EL (cell line): Measurements from ENCODE around the gene PTPN3.

Source experiments
- DNase-seq: peaks from one replicate; pipeline ENCODE4 v3.0.0-alpha.2; 2016

Gene PTPN3

DNA sequence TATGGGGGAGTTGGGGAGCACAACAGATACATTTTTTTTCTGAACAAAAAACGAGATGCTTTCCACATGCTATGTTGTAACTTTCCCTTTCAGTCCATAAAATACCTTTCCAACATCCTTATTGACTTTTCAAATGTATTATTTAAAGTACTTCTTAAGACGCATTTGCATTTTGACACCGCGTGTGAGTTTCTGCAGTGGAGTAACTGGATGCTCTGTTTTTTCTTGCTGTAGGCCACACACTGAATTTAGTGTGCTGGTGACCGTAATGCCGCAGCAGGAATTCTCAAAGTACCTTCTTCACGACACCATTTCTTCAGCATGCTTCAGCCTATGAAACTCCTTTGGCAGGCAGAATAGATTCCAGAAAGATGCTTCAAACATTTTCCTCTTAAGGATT, 163.0 kb downstream of the PTPN3 start:
- DNase-seq, result no peak

DNA sequence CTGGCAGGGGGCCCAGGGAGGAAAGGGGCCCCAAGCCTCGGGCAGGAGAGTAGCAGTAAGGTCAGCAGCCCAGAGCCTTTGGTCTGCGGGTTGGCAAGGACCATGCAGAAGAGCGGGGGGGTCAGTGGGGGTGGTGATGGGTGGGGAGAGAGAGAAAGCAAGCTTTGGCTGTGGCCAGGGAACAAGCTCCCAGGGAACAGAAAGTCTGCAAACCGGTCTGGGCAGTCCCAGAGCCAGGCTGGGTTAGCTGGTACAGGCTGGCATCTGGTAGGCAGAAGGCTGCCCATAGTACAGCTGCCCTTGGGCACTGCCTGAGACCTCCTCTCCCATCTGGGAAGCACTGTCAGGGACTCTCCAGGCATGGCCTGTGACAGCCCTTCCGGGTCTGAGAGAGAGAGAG, 166.8 kb downstream of the PTPN3 start:
- peak; percentile 37 for DNase-seq

DNA sequence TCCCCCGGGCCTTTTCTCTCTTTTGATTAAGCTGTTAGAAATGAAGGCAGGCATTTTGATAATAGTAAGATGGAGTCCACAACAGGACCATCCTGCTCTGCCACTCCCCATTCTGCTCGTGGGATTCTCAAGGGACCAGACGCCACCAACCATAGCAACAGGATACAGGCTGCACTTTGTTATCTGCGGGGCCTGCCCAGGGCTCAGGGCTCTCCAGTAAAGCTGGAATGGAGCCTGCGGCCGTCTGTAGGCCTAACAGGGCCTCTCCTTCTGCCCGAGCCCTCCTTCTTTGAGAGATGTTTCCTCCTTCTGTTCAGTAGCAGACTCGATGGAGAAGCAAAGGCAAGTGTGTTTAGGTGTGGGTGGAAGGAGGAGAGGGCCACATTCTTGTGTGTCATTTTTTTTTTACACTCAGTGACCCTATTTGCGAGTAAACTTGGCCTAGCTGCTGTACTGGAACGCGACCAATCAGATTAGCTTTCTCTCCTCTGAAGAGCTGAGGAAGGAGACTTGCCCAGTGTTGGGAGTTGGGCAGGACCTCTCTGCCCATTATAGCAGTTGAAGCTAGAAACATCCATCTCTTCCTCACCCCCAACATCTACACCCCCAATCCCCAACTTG, 168.4 kb downstream of the PTPN3 start:
- no peak for DNase-seq

DNA sequence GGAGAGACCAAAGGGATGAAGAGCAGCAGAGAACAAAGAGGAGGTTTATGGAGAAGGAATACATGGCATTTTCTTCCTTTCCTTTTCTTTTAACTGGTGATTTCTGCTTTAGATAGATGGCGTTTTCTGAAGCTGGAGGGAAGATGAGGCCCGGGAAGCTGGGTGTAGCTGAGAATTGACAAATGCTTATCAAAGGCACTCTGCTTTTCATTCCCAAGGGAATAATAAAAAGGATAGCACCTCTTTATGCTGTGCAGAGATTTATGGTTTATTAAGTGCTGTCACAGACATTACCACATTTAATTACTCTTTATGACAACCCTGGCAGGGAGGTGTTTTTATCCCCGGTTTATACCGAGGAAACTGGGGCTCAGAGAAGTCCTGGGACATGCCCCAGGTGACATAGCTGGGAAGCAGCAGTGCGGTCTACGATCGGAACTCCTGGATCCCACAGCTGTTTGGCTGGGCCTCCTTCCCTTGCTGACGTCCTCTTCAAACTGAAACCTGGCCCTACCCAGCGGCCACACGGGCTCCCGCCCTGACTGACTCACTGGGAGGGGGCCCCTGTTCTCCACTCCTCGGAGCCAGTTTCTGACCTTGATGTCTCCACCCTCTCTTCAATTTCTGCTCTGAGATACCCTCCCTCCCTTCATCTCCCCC, 169.0 kb downstream of the PTPN3 start:
- DNase-seq, result peak; percentile 53
